Lung (tissue), 16 donors: ENCODE data around the gene OR4C15. TPM values are rescaled to one million over a fixed set of nuclear protein-coding genes. Genes with fewer than 3 reads are reported as not detected.

Experiments
- ATAC-seq: fragments of 200-7000 bp; cut with Tn5 transposase; one replicate; pipeline ENCODE4 v1.9.1; 2020; ENCODE audit warnings: moderate number of reproducible peaks; ENCODE audit not compliant: insufficient read depth, low FRiP score
- DNase-seq, 3 donors: peaks; one replicate each; pipeline ENCODE4 v3.0.0-alpha.2; 2013 to 2017
- H3K27ac ChIP-seq, 2 donors: one replicate each; pipeline ENCODE4 v1.5.1; 2013; ENCODE audit warnings: mild to moderate bottlenecking in 2 of 2, moderate library complexity in 2 of 2, control low read depth in 1 of 2, inconsistent platforms in 1 of 2, low read depth in 1 of 2, low read length in 1 of 2
- H3K27me3 ChIP-seq, 3 donors: one replicate each; pipeline ENCODE4 v1.5.1; 2013; ENCODE audit warnings: low read length in 2 of 3; ENCODE audit not compliant: control insufficient read depth in 3 of 3, insufficient read depth in 3 of 3
- H3K36me3 ChIP-seq, 4 donors: one replicate each; pipeline ENCODE4 v1.5.1; 2013; ENCODE audit warnings: low read length in 4 of 4, mild to moderate bottlenecking in 1 of 4, moderate library complexity in 1 of 4; ENCODE audit not compliant: control insufficient read depth in 4 of 4, insufficient read depth in 4 of 4
- H3K4me1 ChIP-seq, 5 donors: one replicate each; pipeline ENCODE4 v1.5.1; 2013; ENCODE audit warnings: low read length in 5 of 5, mild to moderate bottlenecking in 2 of 5, moderate library complexity in 1 of 5; ENCODE audit not compliant: control insufficient read depth in 5 of 5, insufficient read depth in 5 of 5
- H3K4me3 ChIP-seq: one replicate; pipeline ENCODE4 v1.5.1; 2013; ENCODE audit warnings: mild to moderate bottlenecking, control low read depth, moderate library complexity
- H3K9ac ChIP-seq, 2 donors: one replicate each; pipeline ENCODE4 v1.5.1; 2013; ENCODE audit warnings: low read length in 2 of 2, control low read depth in 1 of 2; ENCODE audit not compliant: insufficient read depth in 1 of 2
- H3K9me3 ChIP-seq, 4 donors: one replicate each; pipeline ENCODE4 v1.5.1; 2013; ENCODE audit warnings: low read length in 3 of 4, mild to moderate bottlenecking in 1 of 4, moderate library complexity in 1 of 4; ENCODE audit not compliant: control insufficient read depth in 4 of 4, insufficient read depth in 3 of 4
- WGBS, 2 donors: extraction: QIAGEN DNeasy Blood & Tissue Kit; methylation state at CpG; one replicate each; pipeline ENCODE4 v1.1.7; 2013; 5-methylcytosine and 5-hydroxymethylcytosine counted together
- long read RNA-seq, 5 donors: transcript quantifications; one replicate each; lab custom pipeline, GENCODE V29; 2026
- polyA plus RNA-seq, 2 donors: library from polyadenylated mRNA; stranded (reverse); fragments of 200-250 nt; gene quantifications; one replicate each; pipeline ENCODE4 v1.2.1, GENCODE V29; 2013
- total RNA-seq, 2 donors: library from RNA; depleted of rRNA in 1 of 2; stranded (reverse); fragments of >200 nt in 1 of 2; gene quantifications; one replicate each; pipeline ENCODE4 v1.2.1, GENCODE V29; 2014 to 2021
- TF ChIP-seq, protein P1 (sequence below): IDR thresholded peaks from 2 replicates; pipeline ENCODE4 v1.5.1; 2012; ENCODE audit warnings: mild to moderate bottlenecking; ENCODE audit errors: control extremely low read depth, extremely low read depth
- donor health status: control.
- donor health status: control.
- donor health status: Bipolar disorder and iron deficiency.
- donor health status: healthy.
- donor health status: DM: yes; HTN: yes; CAD: no.

OR4C15 gene
- total RNA-seq (not detected), polyA plus RNA-seq (not detected)
- long read RNA-seq, donor 1: 0 reads
- long read RNA-seq, donor 2: 0 reads
- long read RNA-seq, donor 3: 0 reads
- long read RNA-seq, donor 4: 0 reads
- long read RNA-seq, donor 5: 0 reads

DNA sequence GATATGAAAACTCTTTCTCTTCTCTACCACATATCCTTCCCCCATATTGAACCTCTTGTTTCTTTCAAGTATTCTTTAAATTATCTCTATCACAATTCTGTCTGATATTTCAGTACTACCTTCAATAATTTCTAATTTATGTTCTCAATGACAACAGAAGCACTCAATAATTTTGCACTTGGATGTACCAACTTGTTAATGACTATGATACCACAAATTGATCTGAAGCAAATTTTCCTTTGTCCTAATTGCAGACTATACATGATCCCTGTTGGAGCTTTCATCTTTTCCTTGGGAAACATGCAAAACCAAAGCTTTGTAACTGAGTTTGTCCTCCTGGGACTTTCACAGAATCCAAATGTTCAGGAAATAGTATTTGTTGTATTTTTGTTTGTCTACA is at the start of gene OR4C15:
Gene OR4C15, plus strand, starts transcription at position 301 of the 400 bp plus-strand sequence. Its CDS starts 0 bp downstream, at position 301.
- Histone ChIP-seq H3K27ac (no peak within 1 kb of the TSS), H3K4me3 (no peak within 1 kb of the TSS), H3K9me3 (peaks cover 0 to 23% (median 0%) of the 10 kb centered on the region in 4 donors), H3K27me3 (no peaks in the 10 kb centered on the region), H3K4me1 (no peaks in the 10 kb centered on the region), H3K36me3 (no peaks in the 10 kb centered on the region), H3K9ac (no peak within 1 kb of the TSS)
- DNase-seq: no peak
- ATAC-seq: no peak
- TF ChIP-seq, protein P1, sequence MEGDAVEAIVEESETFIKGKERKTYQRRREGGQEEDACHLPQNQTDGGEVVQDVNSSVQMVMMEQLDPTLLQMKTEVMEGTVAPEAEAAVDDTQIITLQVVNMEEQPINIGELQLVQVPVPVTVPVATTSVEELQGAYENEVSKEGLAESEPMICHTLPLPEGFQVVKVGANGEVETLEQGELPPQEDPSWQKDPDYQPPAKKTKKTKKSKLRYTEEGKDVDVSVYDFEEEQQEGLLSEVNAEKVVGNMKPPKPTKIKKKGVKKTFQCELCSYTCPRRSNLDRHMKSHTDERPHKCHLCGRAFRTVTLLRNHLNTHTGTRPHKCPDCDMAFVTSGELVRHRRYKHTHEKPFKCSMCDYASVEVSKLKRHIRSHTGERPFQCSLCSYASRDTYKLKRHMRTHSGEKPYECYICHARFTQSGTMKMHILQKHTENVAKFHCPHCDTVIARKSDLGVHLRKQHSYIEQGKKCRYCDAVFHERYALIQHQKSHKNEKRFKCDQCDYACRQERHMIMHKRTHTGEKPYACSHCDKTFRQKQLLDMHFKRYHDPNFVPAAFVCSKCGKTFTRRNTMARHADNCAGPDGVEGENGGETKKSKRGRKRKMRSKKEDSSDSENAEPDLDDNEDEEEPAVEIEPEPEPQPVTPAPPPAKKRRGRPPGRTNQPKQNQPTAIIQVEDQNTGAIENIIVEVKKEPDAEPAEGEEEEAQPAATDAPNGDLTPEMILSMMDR: no peak

DNA sequence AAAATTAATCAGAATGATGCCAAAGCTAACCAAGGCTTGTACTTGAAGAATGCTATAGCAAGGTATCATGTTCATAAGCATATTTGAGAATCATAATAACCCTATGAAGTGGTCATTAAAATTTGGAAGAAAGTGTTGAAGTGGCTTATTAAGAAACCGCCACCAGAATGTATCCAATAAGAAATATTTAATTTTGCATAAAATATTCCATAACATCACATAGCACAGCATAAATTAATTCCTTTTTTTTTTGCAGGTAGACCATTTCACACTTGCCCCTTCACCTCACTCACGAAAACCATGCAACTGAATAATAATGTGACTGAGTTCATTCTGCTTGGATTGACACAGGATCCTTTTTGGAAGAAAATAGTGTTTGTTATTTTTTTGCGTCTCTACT is 17.6 kb downstream of the OR4C15 start, which contains the start of gene OR4C16:
Gene OR4C16, plus strand, starts transcription at position 301 of the 400 bp plus-strand sequence. Its CDS starts 0 bp downstream, at position 301.
- no peaks in the 10 kb centered on the region for H3K27me3 ChIP-seq
- no peaks in the 10 kb centered on the region for H3K36me3 ChIP-seq
- H3K4me1 ChIP-seq: no peaks in the 10 kb centered on the region
- TF ChIP-seq, protein P1: no peak
- H3K9me3 ChIP-seq: peaks cover 0 to 15% (median 1%) of the 10 kb centered on the region in 4 donors
- 60 to 65% methylated on average over 3 of the region's 3 CpGs for WGBS, 2 donors
- no peak within 1 kb of the TSS for H3K4me3 ChIP-seq
- H3K27ac ChIP-seq: no peak within 1 kb of the TSS
- DNase-seq (no peak), ATAC-seq (no peak)
- H3K9ac ChIP-seq: no peak within 1 kb of the TSS

DNA sequence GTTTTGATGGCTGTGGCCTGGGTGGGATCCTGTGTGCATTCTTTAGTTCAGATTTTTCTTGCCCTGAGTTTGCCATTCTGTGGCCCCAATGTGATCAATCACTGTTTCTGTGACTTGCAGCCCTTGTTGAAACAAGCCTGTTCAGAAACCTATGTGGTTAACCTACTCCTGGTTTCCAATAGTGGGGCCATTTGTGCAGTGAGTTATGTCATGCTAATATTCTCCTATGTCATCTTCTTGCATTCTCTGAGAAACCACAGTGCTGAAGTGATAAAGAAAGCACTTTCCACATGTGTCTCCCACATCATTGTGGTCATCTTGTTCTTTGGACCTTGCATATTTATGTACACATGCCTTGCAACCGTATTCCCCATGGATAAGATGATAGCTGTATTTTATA is 18.3 kb downstream of the OR4C15 start:
- ATAC-seq: no peak
- Histone ChIP-seq H3K9ac (no peak overlapping the region), H3K27me3 (no peaks in the 10 kb centered on the region), H3K4me1 (no peaks in the 10 kb centered on the region), H3K36me3 (no peaks in the 10 kb centered on the region), H3K27ac (no peak overlapping the region), H3K4me3 (no peak overlapping the region), H3K9me3 (peaks cover 0 to 15% (median 4%) of the 10 kb centered on the region in 4 donors)
- TF ChIP-seq, protein P1: no peak
- 37% methylated on average over 1 of the region's 1 CpG for WGBS, 2 donors
- DNase-seq: no peak

Other genes with a start within 250 kb of the OR4C15 start
- gene OR4A16, start 211.3 kb upstream of the OR4C15 start, total RNA-seq: not detected
- not detected for gene OR4A16, start 211.3 kb upstream of the OR4C15 start, polyA plus RNA-seq
- gene OR4A15, start 186.5 kb upstream of the OR4C15 start, total RNA-seq: not detected
- gene OR4A15, start 186.5 kb upstream of the OR4C15 start, polyA plus RNA-seq: not detected
- gene OR4C16, start 17.7 kb downstream of the OR4C15 start, total RNA-seq: not detected
- not detected for gene OR4C16, start 17.7 kb downstream of the OR4C15 start, polyA plus RNA-seq
- not detected for gene OR4C11, start 53.2 kb downstream of the OR4C15 start, total RNA-seq
- gene OR4C11, start 53.2 kb downstream of the OR4C15 start, polyA plus RNA-seq: not detected
- gene OR4P4, start 80.6 kb downstream of the OR4C15 start, total RNA-seq: not detected
- not detected for gene OR4P4, start 80.6 kb downstream of the OR4C15 start, polyA plus RNA-seq
- gene OR4S2, start 93.9 kb downstream of the OR4C15 start, total RNA-seq: not detected
- gene OR4S2, start 93.9 kb downstream of the OR4C15 start, polyA plus RNA-seq: not detected
- gene OR4C6, start 107.7 kb downstream of the OR4C15 start, total RNA-seq: not detected
- not detected for gene OR4C6, start 107.7 kb downstream of the OR4C15 start, polyA plus RNA-seq
- gene OR5D13, start 219.0 kb downstream of the OR4C15 start, total RNA-seq: not detected
- gene OR5D13, start 219.0 kb downstream of the OR4C15 start, polyA plus RNA-seq: not detected
- gene OR5D14, start 241.1 kb downstream of the OR4C15 start, total RNA-seq: not detected
- not detected for gene OR5D14, start 241.1 kb downstream of the OR4C15 start, polyA plus RNA-seq